ENCODE data around the gene CACNA1C.
"Not testable (repeated sequence)": the region's sequence is repeated elsewhere in the genome, so short reads cannot be mapped to it uniquely, and the experiment has no call there.

Gene CACNA1C

GRCh38 chr12:2690348-2691005 lies 637.7 kb downstream of the CACNA1C start:
- no peak for DNase-seq (ENCODE audit: low spot score)

- peak; percentile 85 for DNase-seq (ENCODE audit: low spot score)
Measured at GRCh38 chr12:2691006-2691344, 638.2 kb downstream of the CACNA1C start.

DNA sequence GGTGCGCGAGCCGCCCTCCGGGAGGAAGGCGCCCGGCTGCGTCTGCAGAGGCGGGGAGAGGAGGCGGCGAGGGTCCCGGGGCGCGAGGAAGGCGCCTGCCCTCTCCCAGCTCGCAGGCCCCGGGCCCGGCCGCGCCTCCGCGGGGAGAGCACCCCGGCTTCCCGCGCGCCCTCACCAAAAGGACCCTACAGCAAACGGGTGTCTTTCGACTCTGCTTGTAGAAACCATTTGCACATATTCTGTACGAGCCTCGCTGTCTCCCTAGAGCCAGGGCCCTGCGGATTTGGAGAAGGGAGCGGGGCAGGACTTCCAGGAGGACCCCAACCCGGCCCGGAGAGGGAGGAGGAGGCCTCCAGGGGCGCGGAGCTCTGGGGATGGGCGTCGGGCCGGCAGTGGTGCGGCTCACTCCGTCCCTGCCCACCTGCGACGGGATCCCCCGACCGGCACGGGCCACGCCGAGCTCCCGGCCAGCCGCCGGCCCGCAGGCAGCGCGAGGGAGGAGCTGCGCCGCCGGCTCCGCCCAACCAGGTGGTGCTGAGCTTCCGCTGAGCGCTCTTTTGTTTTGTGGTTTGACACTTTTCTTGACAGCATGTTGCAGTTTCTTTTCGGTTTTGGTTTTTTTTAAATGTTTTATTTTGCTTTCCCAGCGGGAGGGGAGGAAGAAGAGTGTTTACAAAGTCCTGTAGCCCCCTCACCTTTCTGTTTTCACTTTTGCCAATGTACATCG lies 638.7 kb downstream of the CACNA1C start:
- DNase-seq (ENCODE audit: low spot score) = peak; percentile 82

DNA sequence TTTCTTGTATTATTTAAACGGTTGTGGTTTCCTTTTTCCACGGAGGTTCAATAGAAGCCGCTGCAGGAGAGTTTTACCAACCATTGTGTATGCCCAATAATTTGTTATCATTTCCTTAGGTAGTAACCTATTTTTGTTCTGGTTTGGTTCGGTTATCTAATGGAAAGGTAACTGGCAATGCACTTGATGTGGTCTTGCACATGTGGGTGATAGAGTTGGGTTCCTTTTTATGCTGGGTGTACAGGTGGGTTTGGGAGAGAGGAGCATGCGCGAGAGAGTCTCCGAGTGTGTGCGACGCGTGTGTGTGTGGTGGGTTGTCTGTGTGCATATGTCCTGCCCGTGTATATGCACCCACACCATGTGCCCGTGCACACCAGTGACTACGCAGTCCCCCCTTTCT lies 639.3 kb downstream of the CACNA1C start:
- peak; percentile 46 for DNase-seq (ENCODE audit: low spot score)

DNA sequence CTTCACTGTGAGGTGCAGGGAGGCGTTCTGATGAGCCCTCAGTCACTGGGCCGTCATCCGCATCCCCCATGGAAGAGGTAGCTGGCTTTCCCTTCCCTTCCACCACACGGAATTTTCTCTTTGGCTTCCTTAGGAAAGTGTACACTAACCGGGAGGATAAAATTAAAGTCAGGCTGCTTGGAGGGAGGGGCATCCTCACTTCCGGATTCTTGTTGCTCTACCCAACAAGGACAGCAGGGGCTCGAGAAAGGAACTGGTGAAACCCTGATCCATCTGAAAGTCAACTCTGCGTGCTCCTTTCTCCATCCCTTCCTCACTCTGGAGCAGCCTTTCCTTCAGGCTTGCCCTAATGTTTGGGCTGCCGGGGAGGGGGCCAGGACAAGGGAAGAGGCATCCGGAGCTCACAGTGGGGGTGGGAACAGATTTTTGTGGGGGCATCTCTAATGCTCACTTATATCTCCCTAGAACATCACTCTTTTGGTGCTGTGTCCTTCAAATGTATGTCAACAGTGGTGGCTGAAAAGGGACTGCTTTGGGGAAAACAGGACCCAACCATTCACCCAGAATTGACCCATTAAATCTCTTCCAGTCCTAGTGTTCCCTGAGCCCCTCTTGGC lies 640.6 kb downstream of the CACNA1C start:
- DNase-seq (ENCODE audit: low spot score) = peak; percentile 44

DNA sequence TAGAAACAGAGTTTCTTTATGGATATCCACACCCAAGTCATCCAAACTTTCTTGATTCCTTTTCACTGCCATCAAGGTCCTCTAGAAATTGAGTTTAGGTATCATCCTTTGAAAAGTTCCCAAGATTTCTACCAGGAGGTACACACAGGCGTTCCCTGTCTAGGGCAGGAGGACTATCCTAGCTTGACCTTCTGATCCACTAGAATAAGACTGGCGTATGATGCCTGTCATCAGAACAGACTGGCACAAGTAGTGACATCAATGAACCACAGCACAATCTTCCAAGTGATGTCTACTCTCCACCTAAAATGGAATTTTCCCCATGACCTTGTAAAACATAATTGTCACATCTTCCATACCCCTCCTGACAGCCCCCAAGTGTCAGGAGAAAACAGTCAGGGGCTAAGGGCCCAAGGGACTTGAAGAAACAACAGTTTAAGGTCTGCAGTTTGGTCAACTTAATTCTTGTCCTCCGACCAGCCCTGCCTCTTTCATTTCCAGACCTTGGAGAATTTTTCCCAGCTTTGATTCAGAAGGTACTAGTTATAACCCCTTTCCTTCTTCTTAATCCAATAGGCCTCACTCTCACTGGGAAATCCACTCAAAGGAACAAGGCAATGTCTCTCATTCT lies 641.3 kb downstream of the CACNA1C start:
- peak; percentile 24 for DNase-seq (ENCODE audit: low spot score)

GRCh38 chr12:2696136-2696535 lies 643.3 kb downstream of the CACNA1C start:
- peak; percentile 19 for DNase-seq (ENCODE audit: low spot score)

DNA sequence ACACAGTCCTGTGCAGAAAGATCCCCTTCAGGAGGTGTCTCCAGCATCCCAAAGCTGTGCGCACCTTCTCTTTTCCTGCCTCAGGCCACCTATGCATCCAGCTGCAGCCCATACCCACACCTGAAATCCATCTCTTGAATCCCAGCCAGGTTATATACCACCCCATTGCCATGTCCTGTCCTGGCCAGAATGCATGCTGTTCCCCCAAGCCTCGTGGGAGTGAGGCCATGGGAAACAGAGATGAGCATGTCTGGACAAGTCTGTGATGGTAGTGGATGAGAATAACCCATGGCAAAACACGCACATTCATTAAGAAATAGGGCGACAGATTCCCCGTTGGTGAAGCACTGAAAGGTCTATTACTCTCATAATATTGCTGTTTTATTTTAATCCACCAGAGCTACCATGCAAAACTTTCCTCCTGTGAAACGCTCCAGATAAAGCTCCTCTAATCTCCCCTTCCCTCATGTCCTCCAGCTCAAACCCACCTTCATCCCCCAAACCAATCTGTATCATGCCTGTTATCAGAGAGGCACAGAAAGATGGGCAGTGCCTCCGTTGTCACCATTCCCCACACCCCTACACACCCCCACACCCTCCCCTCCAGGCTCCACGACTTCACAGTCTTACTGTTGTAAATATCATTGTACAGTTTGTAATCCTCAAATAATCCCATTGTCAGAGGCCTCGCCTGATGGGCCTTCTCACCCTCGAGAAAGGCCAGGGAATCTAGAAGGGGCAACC lies 644.4 kb downstream of the CACNA1C start:
- DNase-seq (ENCODE audit: low spot score) = no peak

- no peak for DNase-seq (ENCODE audit: low spot score)
Measured at GRCh38 chr12:2698566-2698965, 645.8 kb downstream of the CACNA1C start.

- DNase-seq (ENCODE audit: low spot score) = no peak
Measured at GRCh38 chr12:2710701-2711100, 657.9 kb downstream of the CACNA1C start.

GRCh38 chr12:2719392-2719791 lies 666.6 kb downstream of the CACNA1C start:
- DNase-seq (ENCODE audit: low spot score) = no peak

DNA sequence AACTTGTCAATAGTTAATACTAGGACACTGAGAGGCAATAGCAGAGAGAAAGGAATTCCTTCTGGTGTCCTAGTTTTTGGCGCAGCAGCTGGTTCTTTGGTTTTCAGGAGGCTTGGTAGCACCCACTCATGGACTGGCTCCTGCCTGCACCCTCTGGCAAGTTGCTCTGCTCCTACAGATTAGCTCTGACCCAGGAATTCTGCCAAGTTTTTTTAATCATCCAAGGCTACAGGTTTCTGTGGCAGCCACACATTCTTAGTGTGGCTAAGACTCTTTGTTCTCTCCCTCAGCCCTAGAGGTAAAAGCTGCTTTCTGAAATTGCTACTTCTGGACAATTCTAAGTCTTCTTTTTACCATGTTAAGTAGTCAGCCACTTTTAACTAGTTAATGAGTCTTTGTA lies 670.0 kb downstream of the CACNA1C start:
- DNase-seq (ENCODE audit: low spot score) = no peak

DNA sequence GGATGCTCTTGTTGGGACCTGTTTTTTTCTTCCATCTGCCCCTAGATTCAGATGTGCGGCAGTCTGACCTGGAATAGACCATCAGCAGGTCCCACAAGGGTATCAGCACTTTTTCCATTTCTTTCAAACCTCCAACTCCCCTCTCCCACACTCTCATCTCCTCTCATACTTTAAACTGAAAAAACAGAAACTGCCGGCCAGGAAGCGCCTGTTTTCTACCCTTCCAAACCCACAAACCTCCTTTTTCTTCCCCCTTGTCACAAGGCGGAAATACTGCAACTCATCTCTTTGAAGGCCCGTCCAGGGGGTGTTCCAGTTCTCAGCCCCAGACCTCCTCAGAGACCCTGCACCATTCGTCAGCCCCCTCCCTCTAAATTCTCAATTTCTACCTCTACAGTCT lies 679.5 kb downstream of the CACNA1C start:
- no peak for DNase-seq (ENCODE audit: low spot score)

DNA sequence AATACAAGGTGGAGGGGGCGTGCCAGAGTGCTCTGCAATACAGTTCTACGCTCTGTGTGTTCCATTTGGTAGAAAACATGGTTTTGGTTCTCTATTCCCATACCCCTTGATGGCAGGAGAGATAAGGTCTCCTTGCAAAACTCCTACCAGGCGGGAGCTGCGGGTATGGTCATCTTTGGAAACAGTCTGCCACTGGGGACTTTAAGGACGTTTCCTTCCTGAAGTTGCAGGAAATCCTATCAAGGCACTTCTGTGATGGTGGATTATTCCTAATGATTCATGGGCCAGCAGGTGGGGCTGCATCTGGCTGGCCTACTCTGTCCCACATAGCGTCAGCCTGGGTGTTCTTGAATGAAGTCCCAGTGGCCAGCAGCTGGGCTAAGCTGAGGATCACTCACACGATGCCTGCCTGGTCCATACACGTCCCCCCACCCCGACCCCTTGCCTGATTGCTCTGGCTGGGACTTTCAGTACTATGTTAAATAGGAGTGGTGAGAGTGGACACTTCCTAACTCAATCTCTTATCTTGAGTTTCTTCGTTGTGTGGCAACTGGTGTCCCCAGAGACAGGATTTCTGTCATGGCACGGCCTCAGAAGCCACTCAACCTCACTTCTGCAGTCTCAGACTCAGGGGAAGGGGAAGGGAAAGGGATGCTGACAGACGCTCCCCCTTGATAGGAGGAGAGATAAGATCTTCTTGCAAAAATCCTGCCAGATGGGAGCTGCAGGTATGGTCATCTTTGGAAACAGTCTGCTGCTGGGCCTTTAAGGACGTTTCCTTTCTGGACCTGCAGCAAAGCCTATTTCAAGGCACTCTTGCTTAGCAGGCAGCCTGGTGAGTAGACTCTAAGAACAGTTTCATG lies 680.9 kb downstream of the CACNA1C start:
- no peak for DNase-seq (ENCODE audit: low spot score)

DNA sequence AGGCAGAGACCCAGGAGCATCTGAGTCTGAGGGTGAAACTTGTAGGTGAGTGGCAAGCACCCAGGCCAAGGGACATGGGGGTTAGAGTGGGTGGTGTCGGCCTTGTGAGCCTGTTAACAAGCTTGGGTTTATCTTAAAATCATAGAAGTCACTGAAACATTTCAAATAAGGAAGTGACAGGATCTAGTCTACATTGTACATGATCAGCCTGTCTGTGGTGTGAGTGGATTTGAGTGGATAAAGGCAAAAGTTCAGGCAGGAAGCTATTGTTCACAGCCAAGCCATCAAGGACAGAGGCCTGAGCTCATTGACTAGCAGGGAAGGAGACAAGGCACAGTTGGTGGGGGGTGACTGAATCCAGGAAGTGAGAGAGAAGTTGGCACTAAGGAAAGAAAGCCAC lies 682.6 kb downstream of the CACNA1C start:
- no peak for DNase-seq (ENCODE audit: low spot score)

DNA sequence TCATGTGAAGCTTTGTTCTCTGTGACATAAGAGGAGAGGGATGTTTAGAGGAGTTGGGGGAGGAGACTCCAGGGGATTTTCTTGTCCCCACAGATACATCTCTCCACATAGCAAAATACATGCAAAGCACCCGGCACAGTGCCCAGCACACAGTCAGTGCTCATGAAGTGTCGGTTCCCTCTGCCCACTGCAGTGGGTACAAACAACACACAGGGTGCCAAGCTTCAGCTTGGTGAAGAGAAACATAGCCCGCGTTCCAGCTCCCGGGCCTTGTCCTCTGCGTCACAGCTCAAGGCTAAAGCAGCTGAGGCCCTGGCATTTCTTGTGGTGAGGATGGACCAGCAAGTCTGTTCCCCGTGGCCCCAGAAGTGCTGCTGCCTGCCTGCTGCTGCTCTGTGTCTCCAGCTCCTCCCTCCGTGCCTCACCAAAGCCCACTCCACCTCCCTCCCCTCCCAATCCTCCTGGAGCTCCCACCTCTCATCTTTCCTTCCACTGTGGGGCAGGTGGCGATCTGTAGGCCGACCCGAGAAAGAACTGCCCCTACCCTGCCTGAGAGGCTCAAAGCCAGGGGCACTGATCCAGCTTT lies 685.0 kb downstream of the CACNA1C start:
- DNase-seq (ENCODE audit: low spot score) = no peak

- no peak for DNase-seq (ENCODE audit: low spot score)
Measured at GRCh38 chr12:2739069-2739468, 686.3 kb downstream of the CACNA1C start.

DNA sequence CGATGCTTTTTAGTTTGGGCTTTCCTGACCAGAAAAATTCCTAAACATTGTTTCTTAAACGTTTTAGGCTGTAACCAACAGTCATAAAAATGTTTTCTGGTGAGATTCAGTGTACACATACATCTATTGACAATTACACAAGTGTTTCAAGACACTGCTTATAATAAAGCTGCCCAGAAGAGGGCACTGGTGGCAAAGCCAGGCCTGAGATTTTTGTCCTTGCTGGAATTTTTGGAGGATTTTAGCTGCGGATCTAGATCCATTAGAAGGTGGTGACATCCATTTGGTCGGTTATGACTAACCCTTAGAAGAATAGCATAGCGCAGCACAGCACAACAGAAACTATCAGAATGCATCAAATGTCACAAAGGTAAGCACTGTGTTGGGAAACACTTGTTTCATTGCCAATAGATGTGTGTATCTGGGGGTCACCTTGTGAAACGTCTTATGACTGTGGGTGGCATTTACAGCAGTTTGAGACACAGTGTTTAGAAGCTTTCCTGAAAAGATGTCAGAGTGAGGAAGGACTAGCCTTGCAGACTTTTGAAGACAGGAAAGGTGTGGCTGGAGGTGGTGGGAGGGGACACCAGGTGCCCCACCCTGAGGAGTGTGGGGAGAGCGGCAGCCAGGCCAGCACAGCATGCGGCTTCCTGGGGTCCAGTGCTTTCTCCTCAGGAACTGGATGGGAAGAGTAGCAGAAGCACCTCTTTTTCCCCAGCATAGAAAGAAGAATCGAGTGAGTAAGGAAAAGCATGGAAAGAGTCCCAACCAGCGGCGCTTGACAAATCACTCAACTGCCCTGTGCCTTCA lies 687.2 kb downstream of the CACNA1C start:
- DNase-seq (ENCODE audit: low spot score) = no peak

DNA sequence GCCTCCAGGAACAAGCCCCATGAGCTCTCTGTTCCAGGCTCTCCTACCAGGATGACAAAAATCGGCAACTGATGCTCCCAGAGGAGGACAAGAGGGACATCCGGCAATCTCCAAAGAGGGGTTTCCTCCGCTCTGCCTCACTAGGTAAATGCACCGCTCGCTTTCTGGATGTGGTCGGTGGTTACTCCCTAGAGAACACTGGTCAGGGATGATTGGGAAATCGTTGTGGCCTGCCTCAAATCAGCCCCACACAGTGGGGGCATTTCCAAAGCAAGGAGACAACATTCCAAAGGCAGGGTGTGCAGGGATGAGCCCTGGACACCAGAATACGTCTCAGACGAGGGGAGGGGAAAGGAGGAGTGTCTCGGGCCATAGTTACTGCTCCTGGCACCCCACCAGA lies 689.2 kb downstream of the CACNA1C start:
- not testable (repeated sequence) for DNase-seq (ENCODE audit: low spot score)

GRCh38 chr12:2743478-2743877 lies 690.7 kb downstream of the CACNA1C start:
- no peak for DNase-seq (ENCODE audit: low spot score)

Data from ecto neural progenitor cell (in vitro differentiated cells).